Upper lobe of left lung (tissue), 6 donors: ENCODE measurements around the gene MPRIP. TPM values are rescaled to one million over a fixed set of nuclear protein-coding genes. Genes with fewer than 3 reads are reported as not detected.

Experiments
- ATAC-seq, 2 donors: fragments of 200-7000 bp; cut with Tn5 transposase; one replicate each; pipeline ENCODE4 v1.9.1; 2022; ENCODE audit warnings: mild to moderate bottlenecking in 2 of 2, moderate library complexity in 2 of 2; ENCODE audit not compliant: low FRiP score in 2 of 2
- DNase-seq, 2 donors: peaks; one replicate each; pipeline ENCODE4 v3.0.0-alpha.2; 2019 to 2020
- H3K27ac ChIP-seq, 4 donors: fragments of 200-600 bp; sonication (generic); one replicate each; pipeline ENCODE4 v1.5.1; 2016 to 2019
- H3K27me3 ChIP-seq, 4 donors: fragments of 200-600 bp; sonication (generic); one replicate each; pipeline ENCODE4 v1.5.1; 2017 to 2019
- H3K36me3 ChIP-seq, 4 donors: fragments of 200-600 bp; sonication (generic); one replicate each; pipeline ENCODE4 v1.5.1; 2016 to 2019
- H3K4me1 ChIP-seq, 4 donors: fragments of 200-600 bp; sonication (generic); one replicate each; pipeline ENCODE4 v1.5.1; 2018 to 2019
- H3K4me3 ChIP-seq, 4 donors: fragments of 200-600 bp; sonication (generic); one replicate each; pipeline ENCODE4 v1.5.1; 2017 to 2019; ENCODE audit warnings: mild to moderate bottlenecking in 2 of 4, moderate library complexity in 1 of 4
- H3K9me3 ChIP-seq, 4 donors: fragments of 200-600 bp; sonication (generic); one replicate each; pipeline ENCODE4 v1.5.1; 2018 to 2019
- CTCF ChIP-seq, 6 experiments: fragments of 450-650 bp in 4 of 6; fragments of 200-600 bp in 2 of 6; sonication (generic) in 2 of 6; IDR thresholded peaks; one replicate each; pipeline ENCODE4 v1.5.1; 2016 to 2019; ENCODE audit warnings: antibody characterized with exemption in 6 of 6
- EP300 ChIP-seq, 4 donors: sonication (generic); formaldehyde crosslinking; IDR thresholded peaks; one replicate each; pipeline ENCODE4 v1.5.1; 2017; ENCODE audit warnings: antibody characterized with exemption in 4 of 4, control low read depth in 2 of 4
- POLR2A ChIP-seq, 4 donors: fragments of 450-650 bp; IDR thresholded peaks; one replicate each; pipeline ENCODE4 v1.5.1; 2016 to 2017; ENCODE audit warnings: antibody characterized with exemption in 4 of 4, mild to moderate bottlenecking in 2 of 4
- POLR2AphosphoS5 ChIP-seq, 2 donors: sonication (generic); formaldehyde crosslinking; IDR thresholded peaks; one replicate each; pipeline ENCODE4 v1.5.1; 2017; ENCODE audit warnings: antibody characterized with exemption in 2 of 2
- WGBS, 2 donors: methylation state at CpG; one replicate each; pipeline ENCODE4 v1.1.5; 2017 to 2018; 5-methylcytosine and 5-hydroxymethylcytosine counted together
- total RNA-seq, 6 donors: library from RNA; depleted of rRNA in 4 of 6; stranded (reverse); fragments of >200 nt in 4 of 6; gene quantifications; one replicate each; pipeline versions ENCODE4 v1.1.0 to v1.2.1, GENCODE V29; 2016 to 2021
- donor health status: DM: no; HTN: no; CAD: no; lungs with moderate emphysema.
- donor health status: DM: no; HTN: yes; CAD: no; lungs with severe emphysema.

MPRIP gene
- total RNA-seq, 6 donors from 2014 or later: 201 to 380 (median 285) TPM

- no peaks in the 10 kb centered on the region for H3K27me3 ChIP-seq
- TF ChIP-seq CTCF (IDR thresholded peaks at IDR 0.05) (no peak), POLR2AphosphoS5 (IDR thresholded peaks at IDR 0.05) (no peak), EP300 (IDR thresholded peaks at IDR 0.05) (no peak), POLR2A (IDR thresholded peaks at IDR 0.05) (no peak)
- DNase-seq (no peak), ATAC-seq (no peak)
- WGBS, 2 donors: 81 to 88% methylated on average over 16 of the region's 16 CpGs
- no peaks in the 10 kb centered on the region for H3K9me3 ChIP-seq
- H3K4me3 ChIP-seq: no peak overlapping the region
- H3K4me1 ChIP-seq: peaks cover 24 to 46% (median 28%) of the 10 kb centered on the region in 4 donors
- peak overlapping the region; percentile 49 to 72 (median 62) for H3K27ac ChIP-seq
- no peaks in the 10 kb centered on the region for H3K36me3 ChIP-seq
Observed at GRCh38 chr17:17028878-17029535, 13.2 kb upstream of the MPRIP start.

GRCh38 chr17:17029938-17030337, 12.3 kb upstream of the MPRIP start:
- Histone ChIP-seq H3K36me3 (no peaks in the 10 kb centered on the region), H3K4me1 (peaks cover 24 to 46% (median 28%) of the 10 kb centered on the region in 4 donors), H3K27me3 (no peaks in the 10 kb centered on the region), H3K27ac (no peak overlapping the region), H3K9me3 (no peaks in the 10 kb centered on the region), H3K4me3 (no peak overlapping the region)
- DNase-seq (peak in 1 of 2 donors; percentile 52), ATAC-seq (no peak)
- TF ChIP-seq POLR2A (IDR thresholded peaks at IDR 0.05) (no peak), CTCF (IDR thresholded peaks at IDR 0.05) (no peak), EP300 (IDR thresholded peaks at IDR 0.05) (no peak), POLR2AphosphoS5 (IDR thresholded peaks at IDR 0.05) (no peak)
- WGBS, 2 donors: 86 to 89% methylated on average over 9 of the region's 9 CpGs

GRCh38 chr17:17030515-17031211, 11.6 kb upstream of the MPRIP start:
- ATAC-seq: no peak
- Histone ChIP-seq H3K9me3 (no peaks in the 10 kb centered on the region), H3K36me3 (no peaks in the 10 kb centered on the region), H3K27ac (no peak overlapping the region), H3K4me1 (peaks cover 24 to 45% (median 28%) of the 10 kb centered on the region in 4 donors), H3K4me3 (no peak overlapping the region), H3K27me3 (no peaks in the 10 kb centered on the region)
- 64 to 92% methylated on average over 4 to 12 of the region's 12 CpGs for WGBS, 2 donors
- no peak for DNase-seq
- TF ChIP-seq POLR2A (IDR thresholded peaks at IDR 0.05) (no peak), EP300 (IDR thresholded peaks at IDR 0.05) (no peak), CTCF (IDR thresholded peaks at IDR 0.05) (no peak), POLR2AphosphoS5 (IDR thresholded peaks at IDR 0.05) (no peak)

GRCh38 chr17:17032131-17032692, 10.0 kb upstream of the MPRIP start:
- H3K36me3 ChIP-seq: no peaks in the 10 kb centered on the region
- ATAC-seq (peak; percentile 31 to 80), DNase-seq (peak; percentile 56 to 88)
- no peak for TF ChIP-seq EP300 (IDR thresholded peaks at IDR 0.05)
- TF ChIP-seq POLR2A (IDR thresholded peaks at IDR 0.05): no peak
- TF ChIP-seq CTCF (IDR thresholded peaks at IDR 0.05): peak in 1 of 6 experiments; percentile 21
- peak in 1 of 2 donors; percentile 50 for TF ChIP-seq POLR2AphosphoS5 (IDR thresholded peaks at IDR 0.05)
- H3K27me3 ChIP-seq: no peaks in the 10 kb centered on the region
- no peaks in the 10 kb centered on the region for H3K9me3 ChIP-seq
- peaks cover 28 to 47% (median 40%) of the 10 kb centered on the region in 4 donors for H3K4me1 ChIP-seq
- H3K4me3 ChIP-seq: no peak overlapping the region
- H3K27ac ChIP-seq: peak overlapping the region; percentile 1 to 59 (median 30)
- WGBS, 2 donors: 51 to 52% methylated on average over 8 to 13 of the region's 13 CpGs
